ENCODE data around the gene ZNF668.

ZNF668 gene

GRCh38 chr16:31073970-31074813 is at the start of gene ZNF668, which contains the start of gene ZNF646:
ZNF668 (minus strand) TSS chr16:31074240; CDS start chr16:31064459, 9,781 bp downstream.
ZNF646 (plus strand) TSS chr16:31074422; CDS start chr16:31076325, 1,903 bp downstream.
- peak; percentile 97 for FAIRE-seq

DNA sequence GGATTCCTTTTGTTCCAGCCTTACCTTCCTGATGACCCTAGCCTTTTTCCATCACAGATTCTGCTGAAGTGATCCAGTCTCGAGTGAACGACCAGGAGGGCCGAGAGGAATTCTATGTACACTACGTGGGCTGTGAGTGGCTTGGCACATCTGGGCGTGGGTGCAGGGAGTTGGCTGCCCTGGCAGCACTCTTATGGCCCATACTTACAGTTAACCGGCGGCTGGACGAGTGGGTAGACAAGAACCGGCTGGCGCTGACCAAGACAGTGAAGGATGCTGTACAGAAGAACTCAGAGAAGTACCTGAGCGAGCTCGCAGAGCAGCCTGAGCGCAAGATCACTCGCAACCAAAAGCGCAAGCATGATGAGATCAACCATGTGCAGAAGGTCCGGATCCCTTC is 46.1 kb upstream of the ZNF668 start:
- no peak for FAIRE-seq

GRCh38 chr16:31118223-31119155 is 44.4 kb upstream of the ZNF668 start:
- FAIRE-seq = no peak

DNA sequence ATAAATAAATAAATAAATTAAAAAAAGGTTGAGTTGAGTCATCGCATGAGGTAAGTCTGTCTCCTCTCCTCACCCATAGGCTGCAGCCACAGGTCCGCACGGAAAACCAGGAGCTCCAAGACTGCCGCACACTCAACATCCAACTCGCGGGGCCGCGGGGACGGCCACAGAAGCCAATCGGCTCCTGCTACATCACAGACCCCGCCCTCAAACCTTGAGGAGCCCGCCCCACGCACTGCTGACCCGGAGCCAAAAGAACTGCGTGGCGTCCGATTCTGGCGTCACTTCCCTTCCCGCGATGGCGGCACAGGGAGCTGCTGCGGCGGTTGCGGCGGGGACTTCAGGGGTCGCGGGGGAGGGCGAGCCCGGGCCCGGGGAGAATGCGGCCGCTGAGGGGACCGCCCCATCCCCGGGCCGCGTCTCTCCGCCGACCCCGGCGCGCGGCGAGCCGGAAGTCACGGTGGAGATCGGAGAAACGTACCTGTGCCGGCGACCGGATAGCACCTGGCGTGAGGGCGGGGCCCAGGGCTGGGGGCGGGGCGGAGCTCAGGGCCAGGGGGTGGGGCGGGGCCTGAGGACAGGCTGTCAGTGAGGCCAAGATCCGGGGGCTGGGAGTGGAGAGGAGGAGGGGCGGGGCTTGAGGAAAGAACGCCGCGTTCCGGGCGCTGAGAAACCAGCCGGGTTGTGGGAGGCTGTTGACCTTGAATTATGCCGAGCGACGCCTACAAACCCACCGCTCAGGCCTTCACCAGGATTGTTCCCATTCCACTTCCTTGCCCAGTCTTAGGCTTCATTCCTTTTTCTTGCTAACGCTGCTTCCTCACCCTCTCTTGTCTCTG is 43.6 kb upstream of the ZNF668 start, which contains the start of gene KAT8:
KAT8 (plus strand) TSS at position 281 of the 839 bp plus-strand sequence; CDS start at position 299, 18 bp downstream.
- peak; percentile 95 for FAIRE-seq

- no peak for FAIRE-seq
These were observed 40.4 kb upstream of the ZNF668 start for GRCh38 chr16:31114468-31114867.

GRCh38 chr16:31113121-31114120 is 39.4 kb upstream of the ZNF668 start:
- no peak for FAIRE-seq

GRCh38 chr16:31112711-31113110 is 38.7 kb upstream of the ZNF668 start:
- no peak for FAIRE-seq

GRCh38 chr16:31111881-31112466 is 37.9 kb upstream of the ZNF668 start:
- FAIRE-seq = no peak

- no peak for FAIRE-seq
These were observed 36.3 kb upstream of the ZNF668 start for GRCh38 chr16:31110106-31111034.

- FAIRE-seq = no peak
These were observed 35.6 kb upstream of the ZNF668 start for GRCh38 chr16:31109622-31110021.

- no peak for FAIRE-seq
These were observed 34.9 kb upstream of the ZNF668 start for GRCh38 chr16:31108794-31109558.

GRCh38 chr16:31108035-31108793 is 34.2 kb upstream of the ZNF668 start, which contains the start of gene BCKDK:
BCKDK (plus strand) TSS chr16:31108386; CDS start chr16:31109224, 838 bp downstream.
- no peak for FAIRE-seq

GRCh38 chr16:31107465-31107867 is 33.4 kb upstream of the ZNF668 start:
- FAIRE-seq = no peak

GRCh38 chr16:31106509-31107464 is 32.7 kb upstream of the ZNF668 start:
- no peak for FAIRE-seq

DNA sequence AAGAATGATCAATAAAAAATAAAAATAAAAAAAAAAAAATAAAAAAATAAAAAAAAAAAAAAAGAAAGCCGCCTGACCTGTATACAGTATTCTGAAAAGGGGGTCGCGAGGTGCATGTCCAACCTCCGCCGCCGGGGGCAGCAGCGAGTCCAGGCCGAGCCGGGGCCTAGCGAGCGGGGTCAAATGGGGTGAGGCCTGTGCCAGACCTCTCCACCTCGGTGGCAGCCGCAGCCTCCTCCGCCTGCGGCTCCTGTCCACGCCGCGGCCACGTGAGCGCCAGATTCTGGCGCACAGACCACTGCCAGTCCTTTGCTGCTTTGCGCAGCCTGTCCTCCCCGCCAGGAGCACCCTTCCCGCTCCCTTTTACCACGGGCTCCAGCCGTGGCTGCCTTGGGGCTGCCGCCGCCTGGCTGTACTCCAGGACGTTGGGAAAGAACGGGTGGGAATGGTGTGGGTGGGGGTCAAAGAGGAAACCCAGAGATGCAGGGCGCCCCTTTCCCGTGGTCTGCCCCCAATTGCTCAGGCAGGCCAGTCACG is 31.7 kb upstream of the ZNF668 start:
- peak; percentile 44 for FAIRE-seq

Data from G401.6 (cell line).